HepG2 (cell line): ENCODE data around the gene CLCN1. TPM values are rescaled to one million over a fixed set of nuclear protein-coding genes. Genes with fewer than 3 reads are reported as not detected.

Experiments
- ATAC-seq: fragments of 200-7000 bp; cut with Tn5 transposase; 3 replicates; pipeline ENCODE4 v1.9.1; 2020; ENCODE audit warnings: mild to moderate bottlenecking, moderate library complexity
- BruUV-seq: library from RNA; stranded (reverse); fragments of 400-500 nt; replicated peaks from 2 replicates; lab custom pipeline; 2021; lab: Mats Ljungman, UMichigan
- CTCF ChIA-PET: fragments of 300-600 bp; formaldehyde crosslinking; extraction: SDS; loops from one replicate; lab custom pipeline; 2021; ENCODE audit warnings: low total read pairs, inconsistent platforms, low intra/inter-chr PET ratio; lab: Yijun Ruan, JAX
- POLR2A ChIA-PET: fragments of 350-600 bp; sonication (Branson Sonifier 250); formaldehyde crosslinking; loops from one replicate; lab custom pipeline; 2020; ENCODE audit warnings: antibody characterized with exemption, inconsistent platforms; lab: Yijun Ruan, JAX
- DNase-seq: peaks from one replicate; pipeline ENCODE4 v3.0.0-alpha.2; 2015; ENCODE audit warnings: low spot score
- FAIRE-seq: peaks from 3 replicates; lab custom pipeline; 2011; peaks lifted over from hg19 to GRCh38; lab: Jason Lieb, UNC
- H2AFZ ChIP-seq: one replicate; pipeline ENCODE4 v1.6.1; 2011; ENCODE audit warnings: low read length, inconsistent platforms
- H3K27ac ChIP-seq: fragments of 300-600 bp; 3 replicates; pipeline ENCODE4 v1.8.0; 2011; ENCODE audit warnings: mixed run types, mild to moderate bottlenecking, mixed read lengths, low read length, inconsistent platforms; ENCODE audit not compliant: insufficient read depth; ENCODE audit errors: extremely low read length
- H3K27me3 ChIP-seq, 2 experiments: fragments of 200-600 bp in 1 of 2; 2 replicates in 1 of 2; 3 replicates in 1 of 2; pipeline versions ENCODE4 v1.6.0 to v1.8.0; 2011; ENCODE audit warnings: low read length in 2 of 2, mild to moderate bottlenecking in 2 of 2, moderate library complexity in 2 of 2, inconsistent platforms in 1 of 2; ENCODE audit not compliant: insufficient read depth in 2 of 2, control insufficient read depth in 1 of 2
- H3K36me3 ChIP-seq, 2 experiments: fragments of 200-600 bp in 1 of 2; replicated peaks in 1 of 2; 2 replicates in 1 of 2; 3 replicates in 1 of 2; pipeline versions ENCODE4 v1.5.1 to v1.8.0; 2011; ENCODE audit warnings: low read length in 2 of 2, inconsistent platforms in 1 of 2; ENCODE audit not compliant: insufficient read depth in 2 of 2, control insufficient read depth in 1 of 2
- H3K4me1 ChIP-seq: 2 replicates; pipeline ENCODE4 v1.5.1; 2012; ENCODE audit warnings: low read length, inconsistent platforms; ENCODE audit not compliant: insufficient read depth
- H3K4me2 ChIP-seq: 2 replicates; pipeline ENCODE4 v1.6.0; 2011; ENCODE audit warnings: low read depth, low read length, inconsistent platforms
- H3K4me3 ChIP-seq, 3 experiments: fragments of 200-600 bp in 1 of 3; sonication (generic), shearing (Covaris generic) in 1 of 3; replicated peaks in 1 of 3; 2 replicates each; pipeline ENCODE4 v1.5.1; 2011 to 2016; ENCODE audit warnings: low read length in 3 of 3, inconsistent platforms in 2 of 3, low read depth in 2 of 3, mild to moderate bottlenecking in 2 of 3, control low read depth in 1 of 3, mixed read lengths in 1 of 3; ENCODE audit not compliant: insufficient read depth in 1 of 3
- H3K79me2 ChIP-seq: one replicate; pipeline ENCODE4 v1.6.1; 2011; ENCODE audit warnings: low read length, inconsistent platforms; ENCODE audit not compliant: insufficient read depth
- H3K9ac ChIP-seq: 2 replicates; pipeline ENCODE4 v1.6.0; 2011; ENCODE audit warnings: mild to moderate bottlenecking, low read depth, low read length, inconsistent platforms; ENCODE audit not compliant: insufficient read depth
- H3K9me3 ChIP-seq: 2 replicates; pipeline ENCODE4 v1.5.1; 2012; ENCODE audit warnings: mild to moderate bottlenecking, low read length
- H4K20me1 ChIP-seq: 2 replicates; pipeline ENCODE4 v1.6.0; 2011; ENCODE audit warnings: inconsistent platforms, mild to moderate bottlenecking, low read length, moderate library complexity; ENCODE audit not compliant: insufficient read depth
- ESRRA ChIP-seq: sonication (generic); formaldehyde crosslinking; IDR thresholded peaks from 2 replicates; pipeline ENCODE4 v1.5.1; 2020; ENCODE audit warnings: mild to moderate bottlenecking, low read depth, missing genetic modification reagents
- ETS1 ChIP-seq: sonication (generic); formaldehyde crosslinking; IDR thresholded peaks from 2 replicates; pipeline ENCODE4 v1.4.0; 2020; ENCODE audit warnings: missing genetic modification reagents
- FOXC1 ChIP-seq: sonication (generic); formaldehyde crosslinking; IDR thresholded peaks from 2 replicates; pipeline ENCODE4 v1.8.0; 2022; ENCODE audit warnings: mild to moderate bottlenecking, missing genetic modification reagents, borderline replicate concordance
- IKZF1 ChIP-seq: fragments of 450-650 bp; IDR thresholded peaks from 2 replicates; pipeline ENCODE4 v1.7.1; 2016
- KAT8 ChIP-seq: IDR thresholded peaks from 2 replicates; pipeline ENCODE4 v1.6.1; 2016; ENCODE audit warnings: missing genetic modification reagents, missing compliant biosample characterization
- NONO ChIP-seq, 2 experiments: fragments of 450-650 bp in 1 of 2; sonication (generic) in 1 of 2; formaldehyde crosslinking in 1 of 2; IDR thresholded peaks in 1 of 2; conservative IDR thresholded peaks in 1 of 2; 2 replicates each; pipeline versions ENCODE4 v1.6.1 to v1.8.0; 2017 to 2022; ENCODE audit warnings: mild to moderate bottlenecking in 1 of 2, missing genetic modification reagents in 1 of 2, moderate library complexity in 1 of 2
- NPAS2 ChIP-seq: sonication (generic); formaldehyde crosslinking; IDR thresholded peaks from 2 replicates; pipeline ENCODE4 v1.8.0; 2022; ENCODE audit warnings: mild to moderate bottlenecking, missing genetic modification reagents, borderline replicate concordance
- PRMT3 ChIP-seq: sonication (generic); formaldehyde crosslinking; IDR thresholded peaks from 2 replicates; pipeline ENCODE4 v1.8.1; 2022; ENCODE audit warnings: low read depth, mild to moderate bottlenecking, moderate library complexity, missing genetic modification reagents, borderline replicate concordance
- ZFP36L1 ChIP-seq: sonication (generic); formaldehyde crosslinking; IDR thresholded peaks from 2 replicates; pipeline ENCODE4 v1.8.0; 2022; ENCODE audit warnings: mild to moderate bottlenecking, missing genetic modification reagents, moderate library complexity
- ZHX2 ChIP-seq, 2 experiments: sonication (generic) in 1 of 2; formaldehyde crosslinking in 1 of 2; IDR thresholded peaks; 2 replicates each; pipeline versions ENCODE4 v1.6.1 to v1.9.0; 2014 to 2022; ENCODE audit warnings: antibody characterized with exemption in 1 of 2, borderline replicate concordance in 1 of 2, inconsistent platforms in 1 of 2, low read depth in 1 of 2, missing genetic modification reagents in 1 of 2
- ZNF383 ChIP-seq: sonication (generic); formaldehyde crosslinking; IDR thresholded peaks from 2 replicates; pipeline ENCODE4 v1.4.0; 2020; ENCODE audit warnings: missing genetic modification reagents, mild to moderate bottlenecking, borderline replicate concordance
- ZNF546 ChIP-seq: sonication (generic); formaldehyde crosslinking; conservative IDR thresholded peaks from 2 replicates; pipeline ENCODE4 v1.8.1; 2023; ENCODE audit warnings: mild to moderate bottlenecking, missing genetic modification reagents
- ZNF598 ChIP-seq: sonication (generic); formaldehyde crosslinking; IDR thresholded peaks from 2 replicates; pipeline ENCODE4 v1.5.1; 2020; ENCODE audit warnings: mild to moderate bottlenecking, missing genetic modification reagents, borderline replicate concordance
- WGBS: methylation state at CpG from one replicate; pipeline ENCODE4 v1.1.6; 2017; ENCODE audit warnings: low lambda C conversion rate; 5-methylcytosine and 5-hydroxymethylcytosine counted together
- in situ Hi-C: cut with HindIII; loops from 2 replicates; pipeline ENCODE4 v1.10.0; 2017; ENCODE audit warnings: low pct_unique_long_range_greater_than_20kb; ENCODE audit not compliant: extremely low pct_ligation_motif_present
- intact Hi-C: fragments of 100-400 bp; cut with micrococcal nuclease; formaldehyde crosslinking; loops from one replicate; pipeline ENCODE4 v1.10.0; 2022; ENCODE audit not compliant: unreplicated experiment
- polyA plus RNA-seq, 8 experiments: library from polyadenylated mRNA; depleted of rRNA in 3 of 8; stranded (reverse) in 7 of 8; unstranded in 1 of 8; fragments of >200 nt; fragmentation: Illumina TruSeq in 4 of 8; extraction: Trizol in 4 of 8; gene quantifications; 2 replicates each; pipeline versions ENCODE4 v1.2.1 to v1.2.3, GENCODE V29; 2011 to 2016; ENCODE audit warnings: low read depth in 4 of 8, missing spikeins in 1 of 8, mixed read lengths in 1 of 8; ENCODE audit not compliant: insufficient read depth in 1 of 8
- total RNA-seq, 5 experiments: library from RNA; depleted of rRNA; stranded (reverse); fragments of >200 nt; fragmentation: Illumina TruSeq; extraction: Trizol; gene quantifications; 2 replicates each; pipeline ENCODE4 v1.2.3, GENCODE V29; 2016; ENCODE audit warnings: low read depth in 1 of 5

The CLCN1 gene
- total and polyA plus RNA-seq, 2 of the 13 experiments (the other 11 are each of a cell fraction or from before 2014, with no cell fraction given): 0.01 TPM; not detected in 1

GRCh38 chr7:143303733-143304132 is 12.2 kb upstream of the CLCN1 start:
- BruUV-seq: no TSS peak
- H4K20me1 ChIP-seq: no peaks in the 10 kb centered on the region; the same call in 1 of the 2 replicates
- H3K4me2 ChIP-seq: no peak overlapping the region
- H3K27ac ChIP-seq: no peak overlapping the region
- no peaks in the 10 kb centered on the region for H3K79me2 ChIP-seq
- no peak overlapping the region for H2AFZ ChIP-seq
- ChIA-PET CTCF (no interaction called here), POLR2A (no interaction called here)
- in situ Hi-C loops: loop anchor here (5.0 kb wide), 1 partner anchor 61 kb away; no protein-coding TSS in a partner anchor
- no peaks in the 10 kb centered on the region for H3K4me1 ChIP-seq
- H3K27me3 ChIP-seq: no peaks in the 10 kb centered on the region
- TF ChIP-seq ZFP36L1: no peak
- TF ChIP-seq IKZF1: no peak
- no peak for TF ChIP-seq KAT8
- no peak for TF ChIP-seq ESRRA (CRISPR knock-in tag)
- TF ChIP-seq NPAS2 (CRISPR knock-in tag): no peak
- TF ChIP-seq ZHX2 (IDR thresholded peaks at IDR 0.05; ENCODE audit: low read depth): no peak
- TF ChIP-seq ZHX2 (CRISPR knock-in tag; IDR thresholded peaks at IDR 0.05; ENCODE audit: borderline replicate concordance): no peak
- no peak for TF ChIP-seq ZNF383 (CRISPR knock-in tag)
- TF ChIP-seq NONO (IDR thresholded peaks at IDR 0.05): no peak
- TF ChIP-seq NONO (CRISPR knock-in tag; conservative IDR thresholded peaks at IDR 0.05): no peak
- TF ChIP-seq PRMT3: no peak
- no peak for TF ChIP-seq ZNF546 (CRISPR knock-in tag)
- no peak for TF ChIP-seq FOXC1 (CRISPR knock-in tag)
- no peak for TF ChIP-seq ETS1 (CRISPR knock-in tag)
- TF ChIP-seq ZNF598 (CRISPR knock-in tag): no peak
- WGBS: 97% methylated on average over 10 of the region's 10 CpGs
- ATAC-seq (no peak), DNase-seq (no peak), FAIRE-seq (no peak)
- intact Hi-C loops: loop anchor here (10.0 kb wide), 1 partner anchor 299 kb away; no protein-coding TSS in a partner anchor
- H3K36me3 ChIP-seq: peaks cover 26 to 85% of the 10 kb centered on the region in 2 experiments
- no peak overlapping the region for H3K4me3 ChIP-seq
- no peaks in the 10 kb centered on the region for H3K9me3 ChIP-seq
- no peak overlapping the region for H3K9ac ChIP-seq
